ENCODE measurements around the gene DNAH17. TPM values are rescaled to one million over a fixed set of nuclear protein-coding genes. Genes with fewer than 3 reads are reported as not detected.

Gene DNAH17
- total and polyA plus RNA-seq, 2 of the 13 experiments (the other 11 are each of a cell fraction or from before 2014, with no cell fraction given), result 0.86 to 1.6 TPM

DNA sequence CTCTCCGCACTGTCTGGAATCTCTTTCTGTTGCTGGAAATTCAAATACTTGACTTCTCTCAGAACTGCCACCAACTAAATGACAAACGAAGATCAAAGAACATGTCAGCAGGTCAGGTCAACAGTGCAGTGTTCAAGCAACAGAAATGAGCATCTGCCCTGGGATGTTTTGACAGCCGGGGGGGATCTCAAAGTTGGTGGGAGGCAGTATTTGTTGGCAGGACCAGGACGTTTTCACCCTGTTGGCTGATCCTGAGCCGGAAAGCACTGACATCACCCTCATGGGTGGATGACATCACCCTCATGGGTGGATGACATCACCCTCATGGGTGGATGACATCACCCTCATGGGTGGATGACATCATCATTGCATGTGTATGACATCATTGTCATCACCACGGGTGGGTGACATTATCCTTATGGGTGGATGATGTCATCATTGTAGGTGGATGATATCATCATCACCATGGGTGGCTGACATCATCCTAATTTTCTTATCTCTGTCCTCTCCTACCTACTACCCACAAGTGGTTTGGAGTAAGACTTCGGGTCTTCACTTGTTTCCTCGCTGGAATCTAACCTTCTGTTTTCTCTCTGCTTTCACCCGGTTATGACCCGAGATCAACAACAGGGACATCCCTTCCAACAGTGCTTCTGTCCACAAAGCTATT is 18.9 kb downstream of the DNAH17 start (continued):
- no peak for TF ChIP-seq PTBP1 (IDR thresholded peaks at IDR 0.05; ENCODE audit: low read depth, low read length, poor library complexity, severe bottlenecking)
- no peak for TF ChIP-seq ZNF510 (CRISPR knock-in tag; IDR thresholded peaks at IDR 0.05; ENCODE audit: low read depth)
- TF ChIP-seq FOXM1 (CRISPR knock-in tag; IDR thresholded peaks at IDR 0.05), result no peak
- no peak for TF ChIP-seq ZNF652 (CRISPR knock-in tag; IDR thresholded peaks at IDR 0.05; ENCODE audit: borderline replicate concordance, low read depth)
- TF ChIP-seq PHB2 (IDR thresholded peaks at IDR 0.05; ENCODE audit: partially characterized antibody), result no peak
- TF ChIP-seq FOXJ3 (CRISPR knock-in tag; IDR thresholded peaks at IDR 0.05; ENCODE audit: borderline replicate concordance), result no peak
- TF ChIP-seq KAT8 (CRISPR knock-in tag; IDR thresholded peaks at IDR 0.05), result no peak
- TF ChIP-seq, protein P1, sequence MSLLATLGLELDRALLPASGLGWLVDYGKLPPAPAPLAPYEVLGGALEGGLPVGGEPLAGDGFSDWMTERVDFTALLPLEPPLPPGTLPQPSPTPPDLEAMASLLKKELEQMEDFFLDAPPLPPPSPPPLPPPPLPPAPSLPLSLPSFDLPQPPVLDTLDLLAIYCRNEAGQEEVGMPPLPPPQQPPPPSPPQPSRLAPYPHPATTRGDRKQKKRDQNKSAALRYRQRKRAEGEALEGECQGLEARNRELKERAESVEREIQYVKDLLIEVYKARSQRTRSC (CRISPR knock-in tag; IDR thresholded peaks at IDR 0.05; ENCODE audit: low read depth), result no peak
- TF ChIP-seq FIP1L1 (IDR thresholded peaks at IDR 0.05; ENCODE audit: borderline replicate concordance, insufficient read depth, low read depth, low read length), result no peak
- TF ChIP-seq, protein P2, sequence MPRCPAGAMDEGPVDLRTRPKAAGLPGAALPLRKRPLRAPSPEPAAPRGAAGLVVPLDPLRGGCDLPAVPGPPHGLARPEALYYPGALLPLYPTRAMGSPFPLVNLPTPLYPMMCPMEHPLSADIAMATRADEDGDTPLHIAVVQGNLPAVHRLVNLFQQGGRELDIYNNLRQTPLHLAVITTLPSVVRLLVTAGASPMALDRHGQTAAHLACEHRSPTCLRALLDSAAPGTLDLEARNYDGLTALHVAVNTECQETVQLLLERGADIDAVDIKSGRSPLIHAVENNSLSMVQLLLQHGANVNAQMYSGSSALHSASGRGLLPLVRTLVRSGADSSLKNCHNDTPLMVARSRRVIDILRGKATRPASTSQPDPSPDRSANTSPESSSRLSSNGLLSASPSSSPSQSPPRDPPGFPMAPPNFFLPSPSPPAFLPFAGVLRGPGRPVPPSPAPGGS (CRISPR knock-in tag; IDR thresholded peaks at IDR 0.05), result no peak
- TF ChIP-seq PRPF4 (IDR thresholded peaks at IDR 0.05; ENCODE audit: low read depth, low read length, poor library complexity, severe bottlenecking), result no peak
- TF ChIP-seq ZNF782 (CRISPR knock-in tag; IDR thresholded peaks at IDR 0.05; ENCODE audit: borderline replicate concordance), result no peak
- 0 out of 2 replicates have a peak, but pooled peaks have one; percentile 24 for TF ChIP-seq ZNF605 (CRISPR knock-in tag; IDR thresholded peaks at IDR 0.05)
- TF ChIP-seq MXI1 (IDR thresholded peaks at IDR 0.05; ENCODE audit: borderline replicate concordance, low read depth, low read length), result peak; percentile 32; the same call in 1 of the 3 replicates
- TF ChIP-seq, protein P3, sequence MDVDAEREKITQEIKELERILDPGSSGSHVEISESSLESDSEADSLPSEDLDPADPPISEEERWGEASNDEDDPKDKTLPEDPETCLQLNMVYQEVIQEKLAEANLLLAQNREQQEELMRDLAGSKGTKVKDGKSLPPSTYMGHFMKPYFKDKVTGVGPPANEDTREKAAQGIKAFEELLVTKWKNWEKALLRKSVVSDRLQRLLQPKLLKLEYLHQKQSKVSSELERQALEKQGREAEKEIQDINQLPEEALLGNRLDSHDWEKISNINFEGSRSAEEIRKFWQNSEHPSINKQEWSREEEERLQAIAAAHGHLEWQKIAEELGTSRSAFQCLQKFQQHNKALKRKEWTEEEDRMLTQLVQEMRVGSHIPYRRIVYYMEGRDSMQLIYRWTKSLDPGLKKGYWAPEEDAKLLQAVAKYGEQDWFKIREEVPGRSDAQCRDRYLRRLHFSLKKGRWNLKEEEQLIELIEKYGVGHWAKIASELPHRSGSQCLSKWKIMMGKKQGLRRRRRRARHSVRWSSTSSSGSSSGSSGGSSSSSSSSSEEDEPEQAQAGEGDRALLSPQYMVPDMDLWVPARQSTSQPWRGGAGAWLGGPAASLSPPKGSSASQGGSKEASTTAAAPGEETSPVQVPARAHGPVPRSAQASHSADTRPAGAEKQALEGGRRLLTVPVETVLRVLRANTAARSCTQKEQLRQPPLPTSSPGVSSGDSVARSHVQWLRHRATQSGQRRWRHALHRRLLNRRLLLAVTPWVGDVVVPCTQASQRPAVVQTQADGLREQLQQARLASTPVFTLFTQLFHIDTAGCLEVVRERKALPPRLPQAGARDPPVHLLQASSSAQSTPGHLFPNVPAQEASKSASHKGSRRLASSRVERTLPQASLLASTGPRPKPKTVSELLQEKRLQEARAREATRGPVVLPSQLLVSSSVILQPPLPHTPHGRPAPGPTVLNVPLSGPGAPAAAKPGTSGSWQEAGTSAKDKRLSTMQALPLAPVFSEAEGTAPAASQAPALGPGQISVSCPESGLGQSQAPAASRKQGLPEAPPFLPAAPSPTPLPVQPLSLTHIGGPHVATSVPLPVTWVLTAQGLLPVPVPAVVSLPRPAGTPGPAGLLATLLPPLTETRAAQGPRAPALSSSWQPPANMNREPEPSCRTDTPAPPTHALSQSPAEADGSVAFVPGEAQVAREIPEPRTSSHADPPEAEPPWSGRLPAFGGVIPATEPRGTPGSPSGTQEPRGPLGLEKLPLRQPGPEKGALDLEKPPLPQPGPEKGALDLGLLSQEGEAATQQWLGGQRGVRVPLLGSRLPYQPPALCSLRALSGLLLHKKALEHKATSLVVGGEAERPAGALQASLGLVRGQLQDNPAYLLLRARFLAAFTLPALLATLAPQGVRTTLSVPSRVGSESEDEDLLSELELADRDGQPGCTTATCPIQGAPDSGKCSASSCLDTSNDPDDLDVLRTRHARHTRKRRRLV (CRISPR knock-in tag; IDR thresholded peaks at IDR 0.05), result no peak
- TF ChIP-seq, protein P4, sequence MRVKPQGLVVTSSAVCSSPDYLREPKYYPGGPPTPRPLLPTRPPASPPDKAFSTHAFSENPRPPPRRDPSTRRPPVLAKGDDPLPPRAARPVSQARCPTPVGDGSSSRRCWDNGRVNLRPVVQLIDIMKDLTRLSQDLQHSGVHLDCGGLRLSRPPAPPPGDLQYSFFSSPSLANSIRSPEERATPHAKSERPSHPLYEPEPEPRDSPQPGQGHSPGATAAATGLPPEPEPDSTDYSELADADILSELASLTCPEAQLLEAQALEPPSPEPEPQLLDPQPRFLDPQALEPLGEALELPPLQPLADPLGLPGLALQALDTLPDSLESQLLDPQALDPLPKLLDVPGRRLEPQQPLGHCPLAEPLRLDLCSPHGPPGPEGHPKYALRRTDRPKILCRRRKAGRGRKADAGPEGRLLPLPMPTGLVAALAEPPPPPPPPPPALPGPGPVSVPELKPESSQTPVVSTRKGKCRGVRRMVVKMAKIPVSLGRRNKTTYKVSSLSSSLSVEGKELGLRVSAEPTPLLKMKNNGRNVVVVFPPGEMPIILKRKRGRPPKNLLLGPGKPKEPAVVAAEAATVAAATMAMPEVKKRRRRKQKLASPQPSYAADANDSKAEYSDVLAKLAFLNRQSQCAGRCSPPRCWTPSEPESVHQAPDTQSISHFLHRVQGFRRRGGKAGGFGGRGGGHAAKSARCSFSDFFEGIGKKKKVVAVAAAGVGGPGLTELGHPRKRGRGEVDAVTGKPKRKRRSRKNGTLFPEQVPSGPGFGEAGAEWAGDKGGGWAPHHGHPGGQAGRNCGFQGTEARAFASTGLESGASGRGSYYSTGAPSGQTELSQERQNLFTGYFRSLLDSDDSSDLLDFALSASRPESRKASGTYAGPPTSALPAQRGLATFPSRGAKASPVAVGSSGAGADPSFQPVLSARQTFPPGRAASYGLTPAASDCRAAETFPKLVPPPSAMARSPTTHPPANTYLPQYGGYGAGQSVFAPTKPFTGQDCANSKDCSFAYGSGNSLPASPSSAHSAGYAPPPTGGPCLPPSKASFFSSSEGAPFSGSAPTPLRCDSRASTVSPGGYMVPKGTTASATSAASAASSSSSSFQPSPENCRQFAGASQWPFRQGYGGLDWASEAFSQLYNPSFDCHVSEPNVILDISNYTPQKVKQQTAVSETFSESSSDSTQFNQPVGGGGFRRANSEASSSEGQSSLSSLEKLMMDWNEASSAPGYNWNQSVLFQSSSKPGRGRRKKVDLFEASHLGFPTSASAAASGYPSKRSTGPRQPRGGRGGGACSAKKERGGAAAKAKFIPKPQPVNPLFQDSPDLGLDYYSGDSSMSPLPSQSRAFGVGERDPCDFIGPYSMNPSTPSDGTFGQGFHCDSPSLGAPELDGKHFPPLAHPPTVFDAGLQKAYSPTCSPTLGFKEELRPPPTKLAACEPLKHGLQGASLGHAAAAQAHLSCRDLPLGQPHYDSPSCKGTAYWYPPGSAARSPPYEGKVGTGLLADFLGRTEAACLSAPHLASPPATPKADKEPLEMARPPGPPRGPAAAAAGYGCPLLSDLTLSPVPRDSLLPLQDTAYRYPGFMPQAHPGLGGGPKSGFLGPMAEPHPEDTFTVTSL (CRISPR knock-in tag; IDR thresholded peaks at IDR 0.05; ENCODE audit: borderline replicate concordance), result peak; percentile 45; the same call in 1 of the 2 replicates

Data from HepG2 (cell line).